ENCODE data around the gene LRBA. TPM values are rescaled to one million over a fixed set of nuclear protein-coding genes. Genes with fewer than 3 reads are reported as not detected.
A peak's percentile ranks its signal among the peaks of the same experiment; 100 is the strongest.
"Not testable (repeated sequence)": the region's sequence is repeated elsewhere in the genome, so short reads cannot be mapped to it uniquely, and the experiment has no call there.

Gene LRBA
- total and polyA plus RNA-seq, 2 donors (not counting 1 experiment from before 2014, with no cell fraction given), result 16.4 to 36.7 TPM

GRCh38 chr4:150964754-150965153 is 50.3 kb downstream of the LRBA start:
- TF ChIP-seq CTCF (conservative IDR thresholded peaks at IDR 0.05 in 1 of 2, IDR thresholded peaks at IDR 0.05 in 1 of 2; ENCODE audit: low read depth in 1 of 2, low read length in 2 of 2), result no peak
- TF ChIP-seq EZH2 (IDR thresholded peaks at IDR 0.05; ENCODE audit: low read length, missing control alignments), result no peak
- Histone ChIP-seq H3K4me1 (ENCODE audit: control insufficient read depth, extremely low read depth, insufficient read depth, low read length) (no peaks in the 10 kb centered on the region), H3K79me2 (ENCODE audit: control insufficient read depth, insufficient read depth, low read length) (no peaks in the 10 kb centered on the region)

DNA sequence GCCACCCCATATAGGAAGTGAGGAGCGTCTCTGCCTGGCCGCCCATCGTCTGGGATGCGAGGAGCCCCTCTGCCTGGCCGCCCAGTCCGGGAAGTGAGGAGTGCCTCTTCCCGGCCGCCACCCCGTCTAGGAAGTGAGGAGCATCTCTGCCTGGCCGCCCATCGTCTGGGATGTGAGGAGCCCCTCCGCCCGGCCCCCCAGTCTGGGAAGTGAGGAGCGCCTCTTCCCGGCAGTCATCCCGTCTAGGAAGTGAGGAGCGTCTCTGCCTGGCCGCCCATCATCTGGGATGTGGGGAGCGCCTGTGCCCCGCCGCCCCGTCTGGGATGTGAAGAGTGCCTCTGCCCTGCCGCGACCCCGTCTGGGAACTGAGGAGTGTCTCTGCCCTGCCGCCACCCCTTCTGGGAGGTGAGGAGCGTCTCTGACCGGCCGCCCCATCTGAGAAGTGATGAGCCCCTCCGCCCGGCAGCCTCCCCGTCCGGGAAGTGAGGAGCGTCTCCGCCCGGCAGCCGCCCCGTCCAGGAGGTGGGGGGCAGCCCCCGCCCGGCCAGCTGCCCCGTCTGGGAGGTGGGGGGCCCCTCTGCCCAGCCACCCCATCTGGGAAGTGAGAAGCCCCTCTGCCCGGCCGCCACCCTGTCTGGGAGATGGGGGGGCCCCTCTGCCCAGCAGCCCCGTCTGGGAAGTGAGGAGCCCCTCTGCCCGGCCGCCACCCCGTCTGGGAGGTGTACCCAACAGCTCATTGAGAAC is 51.3 kb downstream of the LRBA start:
- H3K9me3 ChIP-seq (ENCODE audit: control insufficient read depth, insufficient read depth, low read depth, low read length); H3K27me3 ChIP-seq (ENCODE audit: control insufficient read depth, insufficient read depth, low read length); H4K20me1 ChIP-seq (ENCODE audit: control insufficient read depth, extremely low read depth, insufficient read depth, low read length); H3K79me2 ChIP-seq (ENCODE audit: control insufficient read depth, insufficient read depth, low read length); H3K9ac ChIP-seq (ENCODE audit: insufficient read depth, low read length); H3K4me3 ChIP-seq (replicated peaks in 1 of 4; ENCODE audit: control extremely low read depth in 1 of 4, insufficient read depth in 1 of 4, low read depth in 3 of 4, low read length in 4 of 4); H3K36me3 ChIP-seq (ENCODE audit: control insufficient read depth, insufficient read depth, low read length); H3K4me2 ChIP-seq (ENCODE audit: extremely low read depth, insufficient read depth, low read length); H3K4me1 ChIP-seq (ENCODE audit: control insufficient read depth, extremely low read depth, insufficient read depth, low read length); DNase-seq (ENCODE audit: low read depth in 2 of 2); H2AFZ ChIP-seq (ENCODE audit: low read length); H3K27ac ChIP-seq (ENCODE audit: insufficient read depth, low read length): not testable (repeated sequence)

More at GRCh38 chr4:150964754-150965153, 50.3 kb downstream of the LRBA start:
- H3K27me3 ChIP-seq (ENCODE audit: control insufficient read depth, insufficient read depth, low read length), result no peaks in the 10 kb centered on the region
- no peaks in the 10 kb centered on the region for H4K20me1 ChIP-seq (ENCODE audit: control insufficient read depth, extremely low read depth, insufficient read depth, low read length)
- H3K4me2 ChIP-seq (ENCODE audit: extremely low read depth, insufficient read depth, low read length), result no peak overlapping the region
- H2AFZ ChIP-seq (ENCODE audit: low read length), result no peak overlapping the region
- H3K4me3 ChIP-seq (replicated peaks in 1 of 4; ENCODE audit: control extremely low read depth in 1 of 4, insufficient read depth in 1 of 4, low read depth in 3 of 4, low read length in 4 of 4), result no peak overlapping the region
- no peaks in the 10 kb centered on the region for H3K9me3 ChIP-seq (ENCODE audit: control insufficient read depth, insufficient read depth, low read depth, low read length)
- H3K36me3 ChIP-seq (ENCODE audit: control insufficient read depth, insufficient read depth, low read length), result no peaks in the 10 kb centered on the region
- H3K27ac ChIP-seq (ENCODE audit: insufficient read depth, low read length), result no peak overlapping the region
- no peak for DNase-seq (ENCODE audit: low read depth in 2 of 2)
- H3K9ac ChIP-seq (ENCODE audit: insufficient read depth, low read length), result no peak overlapping the region

DNA sequence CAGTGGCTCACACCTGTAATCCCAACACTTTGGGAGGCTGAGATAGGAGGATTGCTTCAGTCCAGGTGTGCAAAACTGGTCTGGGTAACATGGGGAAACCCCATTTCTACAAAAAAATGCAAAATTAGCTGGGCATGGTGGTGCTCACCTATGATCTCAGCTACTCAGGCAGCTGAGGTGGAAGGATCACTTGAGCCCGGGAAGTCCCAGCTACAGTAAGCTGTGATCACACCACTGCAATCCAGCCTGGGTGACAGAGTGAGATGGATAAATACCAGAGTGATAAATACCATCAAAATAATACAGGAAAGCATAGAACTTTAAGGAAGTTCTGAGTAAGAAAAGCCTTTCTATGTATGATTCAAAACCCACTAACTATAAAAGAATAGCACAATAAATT is 52.8 kb downstream of the LRBA start:
- no peaks in the 10 kb centered on the region for H3K27me3 ChIP-seq (ENCODE audit: control insufficient read depth, insufficient read depth, low read length)
- H3K4me3 ChIP-seq (replicated peaks in 1 of 4; ENCODE audit: control extremely low read depth in 1 of 4, insufficient read depth in 1 of 4, low read depth in 3 of 4, low read length in 4 of 4), result no peak overlapping the region
- no peaks in the 10 kb centered on the region for H3K4me1 ChIP-seq (ENCODE audit: control insufficient read depth, extremely low read depth, insufficient read depth, low read length)
- H3K79me2 ChIP-seq (ENCODE audit: control insufficient read depth, insufficient read depth, low read length), result no peaks in the 10 kb centered on the region
- DNase-seq (ENCODE audit: low read depth in 2 of 2), result peak in 1 of 2 donors; percentile 32
- no peak overlapping the region for H2AFZ ChIP-seq (ENCODE audit: low read length)
- no peak overlapping the region for H3K4me2 ChIP-seq (ENCODE audit: extremely low read depth, insufficient read depth, low read length)
- no peaks in the 10 kb centered on the region for H3K36me3 ChIP-seq (ENCODE audit: control insufficient read depth, insufficient read depth, low read length)
- H4K20me1 ChIP-seq (ENCODE audit: control insufficient read depth, extremely low read depth, insufficient read depth, low read length), result no peaks in the 10 kb centered on the region
- TF ChIP-seq CTCF (conservative IDR thresholded peaks at IDR 0.05 in 1 of 2, IDR thresholded peaks at IDR 0.05 in 1 of 2; ENCODE audit: low read depth in 1 of 2, low read length in 2 of 2), result no peak
- no peak for TF ChIP-seq EZH2 (IDR thresholded peaks at IDR 0.05; ENCODE audit: low read length, missing control alignments)
- no peaks in the 10 kb centered on the region for H3K9me3 ChIP-seq (ENCODE audit: control insufficient read depth, insufficient read depth, low read depth, low read length)
- no peak overlapping the region for H3K9ac ChIP-seq (ENCODE audit: insufficient read depth, low read length)
- no peak overlapping the region for H3K27ac ChIP-seq (ENCODE audit: insufficient read depth, low read length)

Measured in fibroblast of lung (primary cell).